ENCODE data around the gene RFPL2.

Gene RFPL2

GRCh38 chr22:32204856-32205722 lies at the start of gene RFPL2:
Gene RFPL2 (minus strand): TSS chr22:32205073. CDS start chr22:32202451, 2,622 bp downstream.
- no peak for TF ChIP-seq CTCF (IDR thresholded peaks at IDR 0.05)

DNA sequence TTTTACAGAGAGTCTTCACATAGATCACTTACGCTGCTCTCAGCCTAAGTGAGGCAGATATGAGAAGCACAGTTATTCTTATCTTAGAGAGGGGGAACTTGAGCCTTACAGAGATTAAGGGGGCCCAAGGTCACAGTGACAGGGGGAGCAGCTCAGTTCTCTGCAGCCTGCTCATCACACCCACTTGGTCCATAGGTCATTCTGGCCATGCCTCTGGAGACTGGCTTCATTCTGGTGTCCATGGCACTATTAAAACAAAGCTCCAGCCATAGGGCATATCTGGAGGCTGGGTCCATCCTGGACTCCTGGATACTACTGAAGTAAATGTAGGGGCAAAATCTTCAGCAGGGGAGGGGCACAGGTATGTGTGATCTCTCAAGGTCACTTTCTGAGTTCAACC lies 44.4 kb upstream of the RFPL2 start:
- TF ChIP-seq CTCF (IDR thresholded peaks at IDR 0.05) = no peak

DNA sequence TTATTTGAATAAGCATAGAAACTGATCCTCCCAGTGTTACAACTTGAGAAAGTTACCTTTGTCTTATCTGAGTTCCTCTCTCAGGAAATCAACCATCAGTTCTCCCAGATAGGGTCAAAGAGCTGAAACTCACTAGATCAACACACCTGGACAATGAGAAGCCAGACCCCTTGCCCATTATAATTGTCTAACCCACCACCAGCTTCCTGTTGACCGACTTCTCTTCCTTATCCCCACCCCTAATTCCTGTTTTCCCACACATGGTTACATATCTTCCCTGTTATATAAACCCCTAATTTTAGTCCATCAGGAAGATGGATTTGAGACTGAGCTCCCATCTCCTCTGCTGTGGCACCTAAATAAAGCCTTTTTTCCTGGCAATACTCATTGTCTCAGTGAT lies 43.4 kb upstream of the RFPL2 start:
- no peak for TF ChIP-seq CTCF (IDR thresholded peaks at IDR 0.05)

DNA sequence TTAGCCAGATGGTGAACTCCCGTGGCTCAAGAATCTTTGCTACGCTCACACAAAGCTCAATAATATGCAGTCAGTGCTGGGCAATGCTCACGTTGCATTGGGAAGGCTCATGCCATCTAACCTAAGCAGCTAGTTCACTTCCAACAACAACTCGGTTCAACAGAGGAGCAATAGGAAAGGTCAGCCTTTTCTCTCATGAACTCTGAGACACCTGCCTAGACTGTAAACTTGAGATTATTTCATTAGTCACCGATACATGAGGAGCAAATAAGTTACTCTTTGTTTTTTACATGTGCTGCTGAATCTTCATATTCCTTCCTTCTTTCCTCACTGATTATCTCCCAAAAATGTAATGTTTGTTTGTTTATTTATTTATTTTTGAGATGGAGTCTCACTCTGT lies 41.3 kb upstream of the RFPL2 start:
- no peak for TF ChIP-seq CTCF (IDR thresholded peaks at IDR 0.05)

- TF ChIP-seq CTCF (IDR thresholded peaks at IDR 0.05) = no peak
Observed at GRCh38 chr22:32245042-32245441, 40.2 kb upstream of the RFPL2 start.

- TF ChIP-seq CTCF (IDR thresholded peaks at IDR 0.05) = no peak
Observed at GRCh38 chr22:32244547-32244946, 39.7 kb upstream of the RFPL2 start.

- no peak for TF ChIP-seq CTCF (IDR thresholded peaks at IDR 0.05)
Observed at GRCh38 chr22:32240461-32240860, 35.6 kb upstream of the RFPL2 start.
